GM13976 (cell line): ENCODE results near the gene GPHB5.

Experiments
- DNase-seq: peaks from one replicate; pipeline ENCODE4 v3.0.0; 2012; ENCODE audit warnings: low spot score
- CTCF ChIP-seq: IDR thresholded peaks from 2 replicates; pipeline ENCODE4 v1.5.1; 2012; ENCODE audit warnings: borderline replicate concordance, mild to moderate bottlenecking; ENCODE audit not compliant: insufficient read depth; ENCODE audit errors: extremely low read depth, missing control alignments, control extremely low read depth
- in situ Hi-C: fragments of 300-500 bp; cut with MboI; formaldehyde crosslinking; loops from one replicate; pipeline ENCODE4 v1.12.0; 2022; ENCODE audit warnings: low sequenced_read_pairs, mixed read lengths, inconsistent platforms; ENCODE audit not compliant: unreplicated experiment

Gene GPHB5

GRCh38 chr14:63268771-63269170 is 50.0 kb downstream of the GPHB5 start:
- in situ Hi-C loops: no loop called here
- DNase-seq: no peak
- no peak for TF ChIP-seq CTCF

GRCh38 chr14:63267171-63267570 is 51.6 kb downstream of the GPHB5 start:
- in situ Hi-C loops: no loop called here

GRCh38 chr14:63266106-63266505 is 52.6 kb downstream of the GPHB5 start:
- no peak for DNase-seq
- in situ Hi-C loops: no loop called here
- no peak for TF ChIP-seq CTCF

More at GRCh38 chr14:63267171-63267570, 51.6 kb downstream of the GPHB5 start:
- DNase-seq: no peak
- TF ChIP-seq CTCF: no peak
